PC-3 (cell line): ENCODE data around the gene IFT122.
"Not testable (repeated sequence)": the region's sequence is repeated elsewhere in the genome, so short reads cannot be mapped to it uniquely, and the experiment has no call there.

Experiments
- EZH2 ChIP-seq: fragments of 300-600 bp; sonication (generic); IDR thresholded peaks from one replicate; pipeline ENCODE4 v1.6.1; 2017; ENCODE audit warnings: antibody characterized with exemption, mild to moderate bottlenecking, low read length; ENCODE audit not compliant: unreplicated experiment
- TF ChIP-seq, protein P1 (sequence below): fragments of 300-600 bp; sonication (generic); conservative IDR thresholded peaks from 2 replicates; pipeline ENCODE4 v1.5.1; 2017; ENCODE audit warnings: antibody characterized with exemption, low read depth, mild to moderate bottlenecking, low read length

DNA sequence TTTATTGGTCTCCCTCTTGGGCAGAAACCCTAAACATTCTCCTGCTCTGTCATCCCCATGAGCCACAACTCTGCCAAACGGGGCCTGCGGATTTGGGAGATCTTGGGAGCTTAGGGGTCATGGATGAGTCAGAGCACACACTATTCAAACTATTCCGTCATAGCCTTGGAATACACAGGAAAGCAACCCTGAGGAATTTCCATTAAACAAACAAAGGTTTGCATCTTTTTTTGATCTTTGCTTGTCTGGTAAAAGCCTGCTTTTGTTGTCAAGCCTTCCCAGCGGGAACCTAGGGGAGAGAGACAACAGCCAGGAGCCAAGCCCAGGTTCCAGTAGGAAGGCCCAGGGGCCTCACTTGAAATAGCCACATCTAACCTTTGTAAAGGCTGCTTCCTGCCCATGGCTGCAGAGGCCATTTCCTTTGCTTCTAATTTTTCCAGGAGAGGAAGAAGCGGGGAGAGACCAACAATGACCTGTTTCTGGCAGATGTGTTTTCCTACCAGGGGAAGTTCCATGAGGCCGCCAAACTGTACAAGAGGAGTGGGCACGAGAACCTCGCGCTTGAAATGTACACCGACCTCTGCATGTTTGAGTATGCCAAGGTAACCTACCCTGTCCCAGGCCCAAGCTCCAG, 55.1 kb downstream of the IFT122 start:
- TF ChIP-seq, protein P1, sequence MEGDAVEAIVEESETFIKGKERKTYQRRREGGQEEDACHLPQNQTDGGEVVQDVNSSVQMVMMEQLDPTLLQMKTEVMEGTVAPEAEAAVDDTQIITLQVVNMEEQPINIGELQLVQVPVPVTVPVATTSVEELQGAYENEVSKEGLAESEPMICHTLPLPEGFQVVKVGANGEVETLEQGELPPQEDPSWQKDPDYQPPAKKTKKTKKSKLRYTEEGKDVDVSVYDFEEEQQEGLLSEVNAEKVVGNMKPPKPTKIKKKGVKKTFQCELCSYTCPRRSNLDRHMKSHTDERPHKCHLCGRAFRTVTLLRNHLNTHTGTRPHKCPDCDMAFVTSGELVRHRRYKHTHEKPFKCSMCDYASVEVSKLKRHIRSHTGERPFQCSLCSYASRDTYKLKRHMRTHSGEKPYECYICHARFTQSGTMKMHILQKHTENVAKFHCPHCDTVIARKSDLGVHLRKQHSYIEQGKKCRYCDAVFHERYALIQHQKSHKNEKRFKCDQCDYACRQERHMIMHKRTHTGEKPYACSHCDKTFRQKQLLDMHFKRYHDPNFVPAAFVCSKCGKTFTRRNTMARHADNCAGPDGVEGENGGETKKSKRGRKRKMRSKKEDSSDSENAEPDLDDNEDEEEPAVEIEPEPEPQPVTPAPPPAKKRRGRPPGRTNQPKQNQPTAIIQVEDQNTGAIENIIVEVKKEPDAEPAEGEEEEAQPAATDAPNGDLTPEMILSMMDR = not testable (repeated sequence)
- not testable (repeated sequence) for TF ChIP-seq EZH2
